HFF-Myc (cell line): Measurements from ENCODE around the gene SPTLC1.
A peak's percentile ranks its signal among the peaks of the same experiment; 100 is the strongest.

Experiments
- DNase-seq: peaks from one replicate; pipeline ENCODE4 v3.0.0-alpha.2; 2011; ENCODE audit warnings: low read depth; ENCODE audit errors: extremely low read depth
- H3K4me3 ChIP-seq: replicated peaks from 2 replicates; pipeline ENCODE4 v1.5.1; 2011; ENCODE audit warnings: low read depth, mild to moderate bottlenecking, control low read depth, low read length
- TF ChIP-seq, protein P1 (sequence below): IDR thresholded peaks from 2 replicates; pipeline ENCODE4 v1.5.1; 2012; ENCODE audit warnings: mild to moderate bottlenecking, low read depth, low read length, control low read depth; ENCODE audit errors: missing control alignments

The SPTLC1 gene

DNA sequence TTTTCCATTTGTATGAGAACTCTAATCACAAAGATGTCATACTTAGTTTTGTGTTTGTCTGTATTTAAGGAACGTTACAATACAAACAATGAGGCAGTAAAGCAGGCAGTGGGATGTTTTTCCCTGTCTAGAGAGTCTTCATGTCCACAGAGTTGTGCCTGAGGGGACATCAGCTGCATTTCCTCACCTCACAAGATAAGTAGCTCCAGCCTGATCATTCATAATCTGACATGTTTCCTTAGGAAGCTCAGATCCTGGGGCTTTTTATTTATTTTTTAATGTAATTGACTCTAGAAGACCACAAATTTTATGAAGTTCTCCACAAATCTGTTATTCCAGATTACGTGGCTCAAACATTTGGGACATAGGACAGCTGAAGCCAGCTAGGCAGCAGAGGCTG is 78.5 kb downstream of the SPTLC1 start:
- TF ChIP-seq, protein P1, sequence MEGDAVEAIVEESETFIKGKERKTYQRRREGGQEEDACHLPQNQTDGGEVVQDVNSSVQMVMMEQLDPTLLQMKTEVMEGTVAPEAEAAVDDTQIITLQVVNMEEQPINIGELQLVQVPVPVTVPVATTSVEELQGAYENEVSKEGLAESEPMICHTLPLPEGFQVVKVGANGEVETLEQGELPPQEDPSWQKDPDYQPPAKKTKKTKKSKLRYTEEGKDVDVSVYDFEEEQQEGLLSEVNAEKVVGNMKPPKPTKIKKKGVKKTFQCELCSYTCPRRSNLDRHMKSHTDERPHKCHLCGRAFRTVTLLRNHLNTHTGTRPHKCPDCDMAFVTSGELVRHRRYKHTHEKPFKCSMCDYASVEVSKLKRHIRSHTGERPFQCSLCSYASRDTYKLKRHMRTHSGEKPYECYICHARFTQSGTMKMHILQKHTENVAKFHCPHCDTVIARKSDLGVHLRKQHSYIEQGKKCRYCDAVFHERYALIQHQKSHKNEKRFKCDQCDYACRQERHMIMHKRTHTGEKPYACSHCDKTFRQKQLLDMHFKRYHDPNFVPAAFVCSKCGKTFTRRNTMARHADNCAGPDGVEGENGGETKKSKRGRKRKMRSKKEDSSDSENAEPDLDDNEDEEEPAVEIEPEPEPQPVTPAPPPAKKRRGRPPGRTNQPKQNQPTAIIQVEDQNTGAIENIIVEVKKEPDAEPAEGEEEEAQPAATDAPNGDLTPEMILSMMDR: no peak
- no peak overlapping the region for H3K4me3 ChIP-seq
- no peak for DNase-seq

DNA sequence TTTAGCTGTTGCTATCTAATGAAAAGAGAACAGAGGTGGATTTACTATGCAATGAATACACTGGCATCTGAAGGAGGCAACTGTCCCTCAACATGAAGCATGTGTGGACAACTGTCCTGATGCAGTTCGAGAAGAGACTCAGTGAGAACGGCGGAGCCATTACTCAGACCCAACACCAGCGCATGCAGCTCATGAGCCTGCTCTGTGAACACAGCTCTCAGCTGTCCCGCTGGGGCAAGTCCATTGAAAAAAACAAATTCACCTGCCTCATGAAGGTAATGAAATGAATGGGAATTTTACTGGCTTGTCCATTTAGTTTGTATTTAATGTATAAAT is 78.8 kb downstream of the SPTLC1 start:
- DNase-seq: no peak
- H3K4me3 ChIP-seq: no peak overlapping the region
- TF ChIP-seq, protein P1: no peak

- TF ChIP-seq, protein P1: no peak
- DNase-seq: peak; percentile 67
- no peak overlapping the region for H3K4me3 ChIP-seq
Observed at GRCh38 chr9:92035687-92036410, 79.4 kb downstream of the SPTLC1 start.

GRCh38 chr9:92035146-92035545 is 80.1 kb downstream of the SPTLC1 start:
- H3K4me3 ChIP-seq: no peak overlapping the region
- DNase-seq: peak; percentile 31
- TF ChIP-seq, protein P1: no peak

DNA sequence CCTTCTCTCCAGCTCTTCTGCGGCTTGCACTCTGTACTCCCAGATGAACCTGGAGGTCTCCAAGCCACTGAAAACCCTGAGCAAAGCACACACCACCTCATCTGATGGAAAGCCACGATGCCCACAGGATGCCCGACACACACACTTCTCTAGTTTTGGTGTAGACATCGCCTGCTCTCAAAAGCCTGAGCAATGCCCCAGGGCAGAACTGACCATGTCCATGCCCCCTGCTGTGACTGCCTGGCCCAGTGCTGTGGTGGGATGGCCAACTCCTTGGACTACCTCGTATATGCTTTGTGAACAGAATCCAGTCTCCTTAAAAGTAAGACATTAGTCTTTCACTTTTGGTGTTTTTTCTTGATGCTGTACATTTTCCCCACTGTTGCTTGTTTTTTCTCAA is 81.2 kb downstream of the SPTLC1 start:
- H3K4me3 ChIP-seq: no peak overlapping the region
- no peak for DNase-seq
- TF ChIP-seq, protein P1: no peak

DNA sequence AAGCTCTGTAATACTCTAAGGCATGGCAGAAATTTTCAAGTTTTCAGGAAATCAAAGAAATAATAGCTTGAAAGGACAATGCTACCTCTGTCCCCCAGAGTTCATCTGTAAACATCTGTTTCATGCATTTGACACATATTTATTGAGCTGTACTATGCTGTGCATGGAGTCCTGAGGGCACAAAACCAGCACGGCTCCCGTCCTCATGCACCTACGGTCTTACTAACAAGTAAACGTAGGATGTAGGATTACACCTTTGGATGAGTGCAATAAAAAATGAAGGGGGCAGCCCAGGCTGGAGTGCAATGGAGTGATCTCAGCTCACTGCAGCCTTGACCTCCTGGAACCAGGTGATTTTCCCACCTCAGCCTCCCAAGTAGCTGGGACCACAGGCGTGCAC is 81.9 kb downstream of the SPTLC1 start:
- TF ChIP-seq, protein P1: no peak
- no peak overlapping the region for H3K4me3 ChIP-seq
- no peak for DNase-seq

GRCh38 chr9:92032891-92033290 is 82.3 kb downstream of the SPTLC1 start:
- DNase-seq: no peak
- no peak overlapping the region for H3K4me3 ChIP-seq
- TF ChIP-seq, protein P1: no peak
